K562 (cell line): ENCODE results near the gene IQUB. TPM values are rescaled to one million over a fixed set of nuclear protein-coding genes. Genes with fewer than 3 reads are reported as not detected.

ENCODE experiments used
- ARNT ChIP-seq, 2 experiments: fragments of 450-650 bp; IDR thresholded peaks; 2 replicates each; pipeline ENCODE4 v1.6.1; 2016; ENCODE audit warnings: mild to moderate bottlenecking in 1 of 2
- CBFB ChIP-seq: sonication (generic); formaldehyde crosslinking; IDR thresholded peaks from 2 replicates; pipeline ENCODE4 v1.4.0; 2020; ENCODE audit warnings: mild to moderate bottlenecking, missing genetic modification reagents
- GABPA ChIP-seq: fragments of 200-800 bp; sonication (Bioruptor generic); conservative IDR thresholded peaks from 2 replicates; pipeline ENCODE4 v1.6.1; 2016; ENCODE audit warnings: low read depth, missing genetic modification characterization, missing compliant biosample characterization
- PCBP1 ChIP-seq: fragments of 200-400 bp; formaldehyde crosslinking; IDR thresholded peaks from 2 replicates; pipeline ENCODE4 v1.6.1; 2018; ENCODE audit warnings: mild to moderate bottlenecking, low read depth, low read length; ENCODE audit not compliant: poor library complexity, severe bottlenecking
- RBM15 ChIP-seq: fragments of 200-400 bp; formaldehyde crosslinking; IDR thresholded peaks from 2 replicates; pipeline ENCODE4 v1.6.1; 2018; ENCODE audit warnings: mild to moderate bottlenecking, low read length, moderate library complexity; ENCODE audit not compliant: insufficient read depth
- SAFB ChIP-seq: fragments of 200-400 bp; formaldehyde crosslinking; IDR thresholded peaks from 2 replicates; pipeline ENCODE4 v1.6.1; 2017; ENCODE audit warnings: low read depth, low read length, borderline replicate concordance
- SETDB1 ChIP-seq: IDR thresholded peaks from one replicate; pipeline ENCODE4 v1.6.1; 2012; ENCODE audit warnings: low read length, control low read depth, inconsistent platforms
- STAT5A ChIP-seq: IDR thresholded peaks from 2 replicates; pipeline ENCODE4 v1.6.1; 2012; ENCODE audit warnings: low read length, inconsistent platforms, borderline replicate concordance
- ZFX ChIP-seq: sonication (generic); formaldehyde crosslinking; IDR thresholded peaks from 2 replicates; pipeline ENCODE4 v1.8.0; 2022; ENCODE audit warnings: mild to moderate bottlenecking, missing genetic modification reagents, moderate library complexity
- polyA plus RNA-seq, 8 experiments: library from polyadenylated mRNA; depleted of rRNA in 4 of 8; stranded (reverse) in 5 of 8; unstranded in 3 of 8; fragments of >200 nt; fragmentation: Nextera tagmentation in 2 of 8; fragmentation: Illumina TruSeq in 1 of 8; extraction: Ambion mirVana in 2 of 8; extraction: Trizol in 1 of 8; gene quantifications; 2 replicates each; pipeline versions ENCODE4 v1.2.1 to v1.2.3, GENCODE V29; 2011 to 2014; ENCODE audit warnings: inconsistent platforms in 1 of 8, missing spikeins in 1 of 8
- total RNA-seq, 7 experiments: library from RNA; depleted of rRNA in 6 of 7; stranded (reverse); fragments of >200 nt in 6 of 7; fragmentation: Illumina TruSeq in 2 of 7; extraction: Trizol in 2 of 7; gene quantifications; 2 replicates each; pipeline versions ENCODE4 v1.2.1 to v1.2.3, GENCODE V29; 2011 to 2021; ENCODE audit warnings: low replicate concordance in 1 of 7
- TF ChIP-seq, protein P1 (sequence below): fragments of 450-650 bp; formaldehyde crosslinking; IDR thresholded peaks from 2 replicates; pipeline ENCODE4 v1.4.0; 2020; ENCODE audit warnings: mild to moderate bottlenecking, moderate library complexity
- TF ChIP-seq, protein P2 (sequence below): fragments of 450-650 bp; IDR thresholded peaks from 2 replicates; pipeline ENCODE4 v1.6.1; 2017; ENCODE audit warnings: antibody characterized with exemption, mild to moderate bottlenecking
- TF ChIP-seq, protein P3 (sequence below): fragments of 150-350 bp; IDR thresholded peaks from 2 replicates; pipeline ENCODE4 v1.6.1; 2014; ENCODE audit warnings: low read depth, mild to moderate bottlenecking, low read length, borderline replicate concordance
- TF ChIP-seq, protein P4 (sequence below): fragments of 250-450 bp; sonication (Bioruptor Pico); IDR thresholded peaks from 2 replicates; pipeline ENCODE4 v1.9.0; 2021; ENCODE audit warnings: mild to moderate bottlenecking, inconsistent platforms

The IQUB gene
- total and polyA plus RNA-seq, 9 of the 15 experiments (the other 6 are each of a cell fraction or from before 2014, with no cell fraction given) = 0.62 to 2.6 (median 1.4) TPM

DNA sequence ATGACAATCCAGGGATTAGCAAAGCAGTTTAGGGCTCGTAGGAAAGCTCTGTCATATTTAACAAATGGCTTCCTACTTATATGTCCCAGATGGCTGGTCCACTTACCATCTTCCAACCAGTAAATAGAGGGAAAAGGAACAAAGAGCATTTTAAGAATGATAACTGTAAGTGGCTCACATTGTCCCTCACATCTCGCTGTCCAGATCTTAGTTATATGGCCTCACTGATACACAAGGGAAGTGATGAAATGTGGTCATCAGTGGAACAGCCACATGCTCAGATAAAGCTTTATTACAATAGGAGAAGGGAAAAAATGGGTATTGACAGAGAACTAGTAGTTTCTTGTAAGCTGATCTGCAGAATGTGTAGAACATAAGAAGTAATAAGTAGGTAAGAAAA, 35.8 kb downstream of the IQUB start (continued):
- peak in 1 of 2 experiments; percentile 77; a peak in 1 of 4 replicates for TF ChIP-seq ARNT (IDR thresholded peaks at IDR 0.05)
- TF ChIP-seq STAT5A = peak; percentile 57; the same call in 1 of the 2 replicates
- TF ChIP-seq PCBP1 = no peak
- TF ChIP-seq RBM15 = no peak
- no peak for TF ChIP-seq SETDB1
- no peak for TF ChIP-seq SAFB
- TF ChIP-seq, protein P1, sequence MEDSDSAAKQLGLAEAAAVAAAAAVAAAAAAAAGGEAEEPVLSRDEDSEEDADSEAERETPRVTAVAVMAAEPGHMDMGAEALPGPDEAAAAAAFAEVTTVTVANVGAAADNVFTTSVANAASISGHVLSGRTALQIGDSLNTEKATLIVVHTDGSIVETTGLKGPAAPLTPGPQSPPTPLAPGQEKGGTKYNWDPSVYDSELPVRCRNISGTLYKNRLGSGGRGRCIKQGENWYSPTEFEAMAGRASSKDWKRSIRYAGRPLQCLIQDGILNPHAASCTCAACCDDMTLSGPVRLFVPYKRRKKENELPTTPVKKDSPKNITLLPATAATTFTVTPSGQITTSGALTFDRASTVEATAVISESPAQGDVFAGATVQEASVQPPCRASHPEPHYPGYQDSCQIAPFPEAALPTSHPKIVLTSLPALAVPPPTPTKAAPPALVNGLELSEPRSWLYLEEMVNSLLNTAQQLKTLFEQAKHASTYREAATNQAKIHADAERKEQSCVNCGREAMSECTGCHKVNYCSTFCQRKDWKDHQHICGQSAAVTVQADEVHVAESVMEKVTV (CRISPR knock-in tag) = peak; percentile 11; the same call in 1 of the 2 replicates
- no peak for TF ChIP-seq CBFB (CRISPR knock-in tag)
- TF ChIP-seq, protein P2, sequence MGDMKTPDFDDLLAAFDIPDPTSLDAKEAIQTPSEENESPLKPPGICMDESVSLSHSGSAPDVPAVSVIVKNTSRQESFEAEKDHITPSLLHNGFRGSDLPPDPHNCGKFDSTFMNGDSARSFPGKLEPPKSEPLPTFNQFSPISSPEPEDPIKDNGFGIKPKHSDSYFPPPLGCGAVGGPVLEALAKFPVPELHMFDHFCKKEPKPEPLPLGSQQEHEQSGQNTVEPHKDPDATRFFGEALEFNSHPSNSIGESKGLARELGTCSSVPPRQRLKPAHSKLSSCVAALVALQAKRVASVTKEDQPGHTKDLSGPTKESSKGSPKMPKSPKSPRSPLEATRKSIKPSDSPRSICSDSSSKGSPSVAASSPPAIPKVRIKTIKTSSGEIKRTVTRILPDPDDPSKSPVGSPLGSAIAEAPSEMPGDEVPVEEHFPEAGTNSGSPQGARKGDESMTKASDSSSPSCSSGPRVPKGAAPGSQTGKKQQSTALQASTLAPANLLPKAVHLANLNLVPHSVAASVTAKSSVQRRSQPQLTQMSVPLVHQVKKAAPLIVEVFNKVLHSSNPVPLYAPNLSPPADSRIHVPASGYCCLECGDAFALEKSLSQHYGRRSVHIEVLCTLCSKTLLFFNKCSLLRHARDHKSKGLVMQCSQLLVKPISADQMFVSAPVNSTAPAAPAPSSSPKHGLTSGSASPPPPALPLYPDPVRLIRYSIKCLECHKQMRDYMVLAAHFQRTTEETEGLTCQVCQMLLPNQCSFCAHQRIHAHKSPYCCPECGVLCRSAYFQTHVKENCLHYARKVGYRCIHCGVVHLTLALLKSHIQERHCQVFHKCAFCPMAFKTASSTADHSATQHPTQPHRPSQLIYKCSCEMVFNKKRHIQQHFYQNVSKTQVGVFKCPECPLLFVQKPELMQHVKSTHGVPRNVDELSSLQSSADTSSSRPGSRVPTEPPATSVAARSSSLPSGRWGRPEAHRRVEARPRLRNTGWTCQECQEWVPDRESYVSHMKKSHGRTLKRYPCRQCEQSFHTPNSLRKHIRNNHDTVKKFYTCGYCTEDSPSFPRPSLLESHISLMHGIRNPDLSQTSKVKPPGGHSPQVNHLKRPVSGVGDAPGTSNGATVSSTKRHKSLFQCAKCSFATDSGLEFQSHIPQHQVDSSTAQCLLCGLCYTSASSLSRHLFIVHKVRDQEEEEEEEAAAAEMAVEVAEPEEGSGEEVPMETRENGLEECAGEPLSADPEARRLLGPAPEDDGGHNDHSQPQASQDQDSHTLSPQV = peak; percentile 77
- TF ChIP-seq, protein P3, sequence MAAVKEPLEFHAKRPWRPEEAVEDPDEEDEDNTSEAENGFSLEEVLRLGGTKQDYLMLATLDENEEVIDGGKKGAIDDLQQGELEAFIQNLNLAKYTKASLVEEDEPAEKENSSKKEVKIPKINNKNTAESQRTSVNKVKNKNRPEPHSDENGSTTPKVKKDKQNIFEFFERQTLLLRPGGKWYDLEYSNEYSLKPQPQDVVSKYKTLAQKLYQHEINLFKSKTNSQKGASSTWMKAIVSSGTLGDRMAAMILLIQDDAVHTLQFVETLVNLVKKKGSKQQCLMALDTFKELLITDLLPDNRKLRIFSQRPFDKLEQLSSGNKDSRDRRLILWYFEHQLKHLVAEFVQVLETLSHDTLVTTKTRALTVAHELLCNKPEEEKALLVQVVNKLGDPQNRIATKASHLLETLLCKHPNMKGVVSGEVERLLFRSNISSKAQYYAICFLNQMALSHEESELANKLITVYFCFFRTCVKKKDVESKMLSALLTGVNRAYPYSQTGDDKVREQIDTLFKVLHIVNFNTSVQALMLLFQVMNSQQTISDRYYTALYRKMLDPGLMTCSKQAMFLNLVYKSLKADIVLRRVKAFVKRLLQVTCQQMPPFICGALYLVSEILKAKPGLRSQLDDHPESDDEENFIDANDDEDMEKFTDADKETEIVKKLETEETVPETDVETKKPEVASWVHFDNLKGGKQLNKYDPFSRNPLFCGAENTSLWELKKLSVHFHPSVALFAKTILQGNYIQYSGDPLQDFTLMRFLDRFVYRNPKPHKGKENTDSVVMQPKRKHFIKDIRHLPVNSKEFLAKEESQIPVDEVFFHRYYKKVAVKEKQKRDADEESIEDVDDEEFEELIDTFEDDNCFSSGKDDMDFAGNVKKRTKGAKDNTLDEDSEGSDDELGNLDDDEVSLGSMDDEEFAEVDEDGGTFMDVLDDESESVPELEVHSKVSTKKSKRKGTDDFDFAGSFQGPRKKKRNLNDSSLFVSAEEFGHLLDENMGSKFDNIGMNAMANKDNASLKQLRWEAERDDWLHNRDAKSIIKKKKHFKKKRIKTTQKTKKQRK = no peak
- no peak for TF ChIP-seq ZFX (CRISPR knock-in tag)
- peak; percentile 76 for TF ChIP-seq GABPA
- TF ChIP-seq, protein P4, sequence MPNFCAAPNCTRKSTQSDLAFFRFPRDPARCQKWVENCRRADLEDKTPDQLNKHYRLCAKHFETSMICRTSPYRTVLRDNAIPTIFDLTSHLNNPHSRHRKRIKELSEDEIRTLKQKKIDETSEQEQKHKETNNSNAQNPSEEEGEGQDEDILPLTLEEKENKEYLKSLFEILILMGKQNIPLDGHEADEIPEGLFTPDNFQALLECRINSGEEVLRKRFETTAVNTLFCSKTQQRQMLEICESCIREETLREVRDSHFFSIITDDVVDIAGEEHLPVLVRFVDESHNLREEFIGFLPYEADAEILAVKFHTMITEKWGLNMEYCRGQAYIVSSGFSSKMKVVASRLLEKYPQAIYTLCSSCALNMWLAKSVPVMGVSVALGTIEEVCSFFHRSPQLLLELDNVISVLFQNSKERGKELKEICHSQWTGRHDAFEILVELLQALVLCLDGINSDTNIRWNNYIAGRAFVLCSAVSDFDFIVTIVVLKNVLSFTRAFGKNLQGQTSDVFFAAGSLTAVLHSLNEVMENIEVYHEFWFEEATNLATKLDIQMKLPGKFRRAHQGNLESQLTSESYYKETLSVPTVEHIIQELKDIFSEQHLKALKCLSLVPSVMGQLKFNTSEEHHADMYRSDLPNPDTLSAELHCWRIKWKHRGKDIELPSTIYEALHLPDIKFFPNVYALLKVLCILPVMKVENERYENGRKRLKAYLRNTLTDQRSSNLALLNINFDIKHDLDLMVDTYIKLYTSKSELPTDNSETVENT (CRISPR knock-in tag) = no peak
